HAP-1 (cell line): ENCODE measurements around the gene CBLC.
A peak's percentile ranks its signal among the peaks of the same experiment; 100 is the strongest.

Experiments used
- DNase-seq, 2 experiments: peaks; one replicate each; pipeline ENCODE4 v3.0.0-alpha.2; 2016 to 2020; ENCODE audit warnings: low spot score in 2 of 2
- H3K27me3 ChIP-seq: fragments of 250-450 bp; sonication (Bioruptor Pico); 2 replicates; pipeline ENCODE4 v1.5.1; 2020; ENCODE audit warnings: low read depth, mild to moderate bottlenecking, moderate library complexity
- H3K36me3 ChIP-seq: fragments of 250-450 bp; sonication (Bioruptor Pico); replicated peaks from 2 replicates; pipeline ENCODE4 v1.5.1; 2020; ENCODE audit warnings: mild to moderate bottlenecking
- H3K4me1 ChIP-seq: fragments of 250-450 bp; sonication (Bioruptor Pico); 2 replicates; pipeline ENCODE4 v1.5.1; 2020; ENCODE audit warnings: mild to moderate bottlenecking
- H3K4me3 ChIP-seq: fragments of 250-450 bp; sonication (Bioruptor Pico); 2 replicates; pipeline ENCODE4 v1.5.1; 2020; ENCODE audit warnings: mild to moderate bottlenecking, moderate library complexity
- H3K9me3 ChIP-seq: fragments of 250-450 bp; sonication (Bioruptor Pico); 2 replicates; pipeline ENCODE4 v1.5.1; 2020; ENCODE audit warnings: mild to moderate bottlenecking, moderate library complexity
- in situ Hi-C: fragments of 300-500 bp; cut with MboI; formaldehyde crosslinking; loops from 3 replicates; pipeline ENCODE4 v1.14.3; 2020; ENCODE audit warnings: low sequenced_read_pairs, inconsistent platforms, mixed read lengths

The CBLC gene

GRCh38 chr19:44741258-44741731 is 36.4 kb upstream of the CBLC start:
- H3K36me3 ChIP-seq, result no peaks in the 10 kb centered on the region
- no peaks in the 10 kb centered on the region for H3K27me3 ChIP-seq
- H3K4me1 ChIP-seq, result peaks cover 10% of the 10 kb centered on the region
- in situ Hi-C loops, result no loop called here
- DNase-seq, result no peak
- H3K9me3 ChIP-seq, result no peaks in the 10 kb centered on the region
- H3K4me3 ChIP-seq, result no peak overlapping the region

GRCh38 chr19:44741841-44742329 is 35.8 kb upstream of the CBLC start:
- Histone ChIP-seq H3K36me3 (no peaks in the 10 kb centered on the region), H3K4me1 (peaks cover 11% of the 10 kb centered on the region), H3K27me3 (no peaks in the 10 kb centered on the region), H3K4me3 (no peak overlapping the region), H3K9me3 (no peaks in the 10 kb centered on the region)
- in situ Hi-C loops, result no loop called here
- peak; percentile 52 to 76 for DNase-seq

- Histone ChIP-seq H3K4me1 (peaks cover 14% of the 10 kb centered on the region), H3K4me3 (no peak overlapping the region), H3K9me3 (no peaks in the 10 kb centered on the region), H3K36me3 (no peaks in the 10 kb centered on the region), H3K27me3 (no peaks in the 10 kb centered on the region)
- DNase-seq, result no peak
- in situ Hi-C loops, result no loop called here
Measured at GRCh38 chr19:44742330-44743061, 35.2 kb upstream of the CBLC start.

GRCh38 chr19:44744871-44745332 is 32.8 kb upstream of the CBLC start:
- in situ Hi-C loops, result no loop called here
- Histone ChIP-seq H3K27me3 (no peaks in the 10 kb centered on the region), H3K4me3 (no peak overlapping the region), H3K9me3 (no peaks in the 10 kb centered on the region), H3K4me1 (peaks cover 17% of the 10 kb centered on the region), H3K36me3 (no peaks in the 10 kb centered on the region)
- no peak for DNase-seq

GRCh38 chr19:44745341-44745831 is 32.3 kb upstream of the CBLC start:
- in situ Hi-C loops, result no loop called here
- H3K9me3 ChIP-seq, result no peaks in the 10 kb centered on the region
- no peak overlapping the region for H3K4me3 ChIP-seq
- no peaks in the 10 kb centered on the region for H3K27me3 ChIP-seq
- DNase-seq, result peak in 1 of 2 experiments; percentile 60
- peaks cover 17% of the 10 kb centered on the region for H3K4me1 ChIP-seq
- H3K36me3 ChIP-seq, result no peaks in the 10 kb centered on the region

- in situ Hi-C loops, result no loop called here
- H3K27me3 ChIP-seq, result no peaks in the 10 kb centered on the region
- no peaks in the 10 kb centered on the region; the same call in 1 of the 2 replicates for H3K36me3 ChIP-seq
- no peak for DNase-seq
- peaks cover 17% of the 10 kb centered on the region for H3K4me1 ChIP-seq
- no peaks in the 10 kb centered on the region for H3K9me3 ChIP-seq
- no peak overlapping the region for H3K4me3 ChIP-seq
Measured at GRCh38 chr19:44745887-44746600, 31.6 kb upstream of the CBLC start.

- H3K4me1 ChIP-seq, result peaks cover 17% of the 10 kb centered on the region
- H3K9me3 ChIP-seq, result no peaks in the 10 kb centered on the region
- in situ Hi-C loops, result no loop called here
- no peak for DNase-seq
- H3K27me3 ChIP-seq, result no peaks in the 10 kb centered on the region
- H3K4me3 ChIP-seq, result no peak overlapping the region
- peaks cover 5% of the 10 kb centered on the region; the same call in 1 of the 2 replicates for H3K36me3 ChIP-seq
Measured at GRCh38 chr19:44746616-44746945, 31.1 kb upstream of the CBLC start.

GRCh38 chr19:44746946-44747738 is 30.5 kb upstream of the CBLC start:
- DNase-seq, result peak; percentile 81 to 89
- Histone ChIP-seq H3K36me3 (peaks cover 6% of the 10 kb centered on the region), H3K27me3 (no peaks in the 10 kb centered on the region), H3K4me3 (peak overlapping the region; percentile 34), H3K9me3 (no peaks in the 10 kb centered on the region), H3K4me1 (peaks cover 14% of the 10 kb centered on the region)
- in situ Hi-C loops, result no loop called here

- DNase-seq, result peak; percentile 63 to 73
- Histone ChIP-seq H3K9me3 (no peaks in the 10 kb centered on the region), H3K27me3 (no peaks in the 10 kb centered on the region), H3K4me1 (peaks cover 7% of the 10 kb centered on the region), H3K36me3 (peaks cover 12% of the 10 kb centered on the region), H3K4me3 (peak overlapping the region; percentile 34)
- in situ Hi-C loops, result no loop called here
Measured at GRCh38 chr19:44747739-44748425, 29.8 kb upstream of the CBLC start.

- in situ Hi-C loops, result no loop called here
- peak in 1 of 2 experiments; percentile 46 for DNase-seq
- H3K9me3 ChIP-seq, result no peaks in the 10 kb centered on the region
- H3K4me3 ChIP-seq, result peak within 1 kb of the TSS; percentile 44
- no peaks in the 10 kb centered on the region for H3K27me3 ChIP-seq
- peaks cover 11% of the 10 kb centered on the region for H3K4me1 ChIP-seq
- peaks cover 12% of the 10 kb centered on the region for H3K36me3 ChIP-seq
Measured at GRCh38 chr19:44748426-44749254, 29.1 kb upstream of the CBLC start, which contains the start of gene BCL3. TSS of gene BCL3 (plus strand) at chr19:44748708. CDS start at chr19:44748791, 83 bp downstream.

GRCh38 chr19:44749292-44749691 is 28.4 kb upstream of the CBLC start:
- Histone ChIP-seq H3K4me3 (peak overlapping the region; percentile 44), H3K4me1 (peaks cover 16% of the 10 kb centered on the region), H3K9me3 (no peaks in the 10 kb centered on the region), H3K27me3 (no peaks in the 10 kb centered on the region), H3K36me3 (peaks cover 12% of the 10 kb centered on the region)
- in situ Hi-C loops, result no loop called here
- no peak for DNase-seq

- no peak for DNase-seq
- Histone ChIP-seq H3K9me3 (no peaks in the 10 kb centered on the region), H3K4me3 (no peak overlapping the region), H3K4me1 (peaks cover 21% of the 10 kb centered on the region), H3K27me3 (no peaks in the 10 kb centered on the region), H3K36me3 (peaks cover 12% of the 10 kb centered on the region)
- in situ Hi-C loops, result no loop called here
Measured at GRCh38 chr19:44749994-44750393, 27.7 kb upstream of the CBLC start.
